AG04449 (cell line): ENCODE results near the gene RBM38.

Source experiments
- CTCF ChIA-PET: fragments of 350-600 bp; formaldehyde crosslinking; extraction: SDS; loops from one replicate; lab custom pipeline; 2021; ENCODE audit warnings: antibody characterized with exemption; lab: Yijun Ruan, JAX
- POLR2A ChIA-PET: fragments of 400-600, 350-600 bp; formaldehyde crosslinking; extraction: SDS; loops from one replicate; lab custom pipeline; 2020; ENCODE audit warnings: antibody characterized with exemption, inconsistent platforms; lab: Yijun Ruan, JAX
- DNase-seq: peaks from one replicate; pipeline ENCODE4 v3.0.0-alpha.2; 2010; ENCODE audit warnings: low read depth, low spot score
- H3K4me3 ChIP-seq: 2 replicates; pipeline ENCODE4 v1.5.1; 2011; ENCODE audit warnings: low read depth, mild to moderate bottlenecking, control low read depth, low read length
- CTCF ChIP-seq: IDR thresholded peaks from one replicate; pipeline ENCODE4 v1.5.1; 2011; ENCODE audit warnings: mild to moderate bottlenecking, moderate library complexity, low read length, control low read depth, inconsistent platforms; ENCODE audit not compliant: insufficient read depth; ENCODE audit errors: missing control alignments

The RBM38 gene

GRCh38 chr20:57431539-57431835 lies 40.3 kb downstream of the RBM38 start:
- no peak for DNase-seq
- H3K4me3 ChIP-seq = no peak overlapping the region
- CTCF ChIA-PET = no interaction called here
- no peak for TF ChIP-seq CTCF
- POLR2A ChIA-PET = no interaction called here

- ChIA-PET CTCF (no interaction called here), POLR2A (no interaction called here)
- no peak for DNase-seq
- TF ChIP-seq CTCF = no peak
- no peak overlapping the region for H3K4me3 ChIP-seq
These were observed 41.3 kb downstream of the RBM38 start for GRCh38 chr20:57432480-57432861.

- TF ChIP-seq CTCF = no peak
- POLR2A ChIA-PET = no interaction called here
- DNase-seq = no peak
- no peak overlapping the region for H3K4me3 ChIP-seq
- CTCF ChIA-PET = no interaction called here
These were observed 41.8 kb downstream of the RBM38 start for GRCh38 chr20:57432862-57433491.

GRCh38 chr20:57433657-57434389 lies 42.6 kb downstream of the RBM38 start:
- CTCF ChIA-PET = no interaction called here
- DNase-seq = no peak
- no peak overlapping the region for H3K4me3 ChIP-seq
- TF ChIP-seq CTCF = no peak
- POLR2A ChIA-PET = no interaction called here

GRCh38 chr20:57434390-57434700 lies 43.1 kb downstream of the RBM38 start:
- no peak for TF ChIP-seq CTCF
- no peak for DNase-seq
- no peak overlapping the region for H3K4me3 ChIP-seq
- CTCF ChIA-PET = no interaction called here
- POLR2A ChIA-PET = no interaction called here

GRCh38 chr20:57435105-57435497 lies 43.9 kb downstream of the RBM38 start:
- no peak for DNase-seq
- POLR2A ChIA-PET = no interaction called here
- no peak for TF ChIP-seq CTCF
- CTCF ChIA-PET = no interaction called here
- H3K4me3 ChIP-seq = no peak overlapping the region
